Calu3 (cell line): ENCODE measurements around the gene CAMSAP1. TPM values are rescaled to one million over a fixed set of nuclear protein-coding genes. Genes with fewer than 3 reads are reported as not detected.

ENCODE experiments used
- BruUV-seq: library from RNA; stranded (reverse); fragments of 400-500 nt; replicated peaks from 2 replicates; lab custom pipeline; 2021; lab: Mats Ljungman, UMichigan
- CTCF ChIA-PET: fragments of 300-600 bp; sonication (Branson Sonifier 250); formaldehyde crosslinking; loops from one replicate; lab custom pipeline; 2022; ENCODE audit warnings: antibody characterized with exemption; lab: Charles Lee
- DNase-seq: peaks from one replicate; pipeline ENCODE4 v3.0.0; 2022
- H3K27ac Mint-ChIP-seq: one replicate; pipeline ENCODE4 v1.8.0; 2022; ENCODE audit warnings: mixed read lengths; ENCODE audit not compliant: unreplicated experiment
- H3K27me3 Mint-ChIP-seq: one replicate; pipeline ENCODE4 v1.8.0; 2022; ENCODE audit warnings: mixed read lengths; ENCODE audit not compliant: unreplicated experiment
- H3K36me3 Mint-ChIP-seq: one replicate; pipeline ENCODE4 v1.8.0; 2022; ENCODE audit warnings: mild to moderate bottlenecking, moderate library complexity, mixed read lengths; ENCODE audit not compliant: insufficient read depth, unreplicated experiment
- H3K4me1 Mint-ChIP-seq: one replicate; pipeline ENCODE4 v1.8.0; 2022; ENCODE audit warnings: mild to moderate bottlenecking, low read depth, mixed read lengths; ENCODE audit not compliant: unreplicated experiment
- H3K4me3 Mint-ChIP-seq: one replicate; pipeline ENCODE4 v1.8.0; 2022; ENCODE audit warnings: mild to moderate bottlenecking, low read depth, moderate library complexity, mixed read lengths; ENCODE audit not compliant: unreplicated experiment
- H3K9me3 Mint-ChIP-seq: one replicate; pipeline ENCODE4 v1.8.0; 2022; ENCODE audit warnings: low read depth, mixed read lengths; ENCODE audit not compliant: unreplicated experiment
- intact Hi-C: fragments of 100-400 bp; cut with micrococcal nuclease; formaldehyde crosslinking; loops from one replicate; pipeline ENCODE4 v1.10.0; 2022; ENCODE audit not compliant: unreplicated experiment
- total RNA-seq: library from RNA; stranded (reverse); gene quantifications from 2 replicates; pipeline ENCODE4 v1.2.3, GENCODE V29; 2022
- TF ChIP-seq, protein P1 (sequence below): fragments of 200-600 bp; IDR thresholded peaks from one replicate; pipeline ENCODE4 v1.8.0; 2022; ENCODE audit warnings: antibody characterized with exemption; ENCODE audit not compliant: unreplicated experiment

Gene CAMSAP1
- total RNA-seq, 1 experiment from 2014 or later = 28.1 TPM

DNA sequence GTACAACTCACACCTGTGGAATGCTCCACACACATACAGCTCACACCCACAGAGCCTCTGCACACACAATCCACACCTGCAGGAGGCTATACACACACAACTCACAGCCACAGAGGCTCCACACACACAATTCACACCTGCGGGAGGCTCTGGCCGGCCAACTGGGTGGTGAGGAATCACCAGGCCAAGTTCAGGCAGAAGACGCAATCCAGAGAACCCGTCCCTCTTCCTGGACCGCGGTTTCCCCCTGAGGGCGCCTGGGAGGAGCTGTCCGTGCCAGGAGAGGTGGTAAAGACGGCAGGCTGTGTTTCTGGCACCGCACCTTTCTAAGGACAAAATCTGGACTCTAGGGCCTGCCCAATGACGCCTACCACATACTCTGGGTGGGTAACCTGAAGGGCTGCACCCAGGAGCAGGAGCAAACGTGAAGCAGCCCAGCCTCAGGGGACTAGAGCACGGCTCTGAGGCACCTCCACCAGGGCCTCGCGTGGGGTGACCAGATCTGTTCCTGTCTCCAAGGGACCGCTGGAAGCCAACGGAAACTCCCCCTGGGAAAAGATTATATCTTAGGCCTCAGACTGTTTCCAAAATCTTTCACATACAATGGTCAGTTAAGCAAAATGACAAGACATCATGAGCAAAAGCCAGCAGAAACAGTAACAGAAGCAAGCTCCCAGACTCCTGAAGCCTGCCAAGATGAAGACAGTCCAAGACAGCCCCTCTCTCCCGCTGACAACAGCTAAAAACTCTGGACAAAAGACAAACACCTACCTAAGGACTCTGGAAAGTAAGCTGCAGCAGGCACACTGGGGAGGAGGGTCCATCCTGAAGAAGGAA lies 16.9 kb downstream of the CAMSAP1 start:
- TF ChIP-seq, protein P1, sequence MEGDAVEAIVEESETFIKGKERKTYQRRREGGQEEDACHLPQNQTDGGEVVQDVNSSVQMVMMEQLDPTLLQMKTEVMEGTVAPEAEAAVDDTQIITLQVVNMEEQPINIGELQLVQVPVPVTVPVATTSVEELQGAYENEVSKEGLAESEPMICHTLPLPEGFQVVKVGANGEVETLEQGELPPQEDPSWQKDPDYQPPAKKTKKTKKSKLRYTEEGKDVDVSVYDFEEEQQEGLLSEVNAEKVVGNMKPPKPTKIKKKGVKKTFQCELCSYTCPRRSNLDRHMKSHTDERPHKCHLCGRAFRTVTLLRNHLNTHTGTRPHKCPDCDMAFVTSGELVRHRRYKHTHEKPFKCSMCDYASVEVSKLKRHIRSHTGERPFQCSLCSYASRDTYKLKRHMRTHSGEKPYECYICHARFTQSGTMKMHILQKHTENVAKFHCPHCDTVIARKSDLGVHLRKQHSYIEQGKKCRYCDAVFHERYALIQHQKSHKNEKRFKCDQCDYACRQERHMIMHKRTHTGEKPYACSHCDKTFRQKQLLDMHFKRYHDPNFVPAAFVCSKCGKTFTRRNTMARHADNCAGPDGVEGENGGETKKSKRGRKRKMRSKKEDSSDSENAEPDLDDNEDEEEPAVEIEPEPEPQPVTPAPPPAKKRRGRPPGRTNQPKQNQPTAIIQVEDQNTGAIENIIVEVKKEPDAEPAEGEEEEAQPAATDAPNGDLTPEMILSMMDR = no peak
- CTCF ChIA-PET = interaction anchor here (1.6 to 1.7 kb wide), 2 partner anchors 17 to 26 kb away, joined by 4 to 5 read pairs; partner anchors contain the start of gene CAMSAP1
- Mint-ChIP-seq H3K27ac (no peak overlapping the region), H3K4me1 (peaks cover 43% of the 10 kb centered on the region), H3K36me3 (peaks cover 3% of the 10 kb centered on the region), H3K9me3 (peaks cover 4% of the 10 kb centered on the region), H3K27me3 (no peaks in the 10 kb centered on the region), H3K4me3 (no peak overlapping the region)
- peak; percentile 14 for DNase-seq
- no TSS peak for BruUV-seq
- intact Hi-C loops = no loop called here

DNA sequence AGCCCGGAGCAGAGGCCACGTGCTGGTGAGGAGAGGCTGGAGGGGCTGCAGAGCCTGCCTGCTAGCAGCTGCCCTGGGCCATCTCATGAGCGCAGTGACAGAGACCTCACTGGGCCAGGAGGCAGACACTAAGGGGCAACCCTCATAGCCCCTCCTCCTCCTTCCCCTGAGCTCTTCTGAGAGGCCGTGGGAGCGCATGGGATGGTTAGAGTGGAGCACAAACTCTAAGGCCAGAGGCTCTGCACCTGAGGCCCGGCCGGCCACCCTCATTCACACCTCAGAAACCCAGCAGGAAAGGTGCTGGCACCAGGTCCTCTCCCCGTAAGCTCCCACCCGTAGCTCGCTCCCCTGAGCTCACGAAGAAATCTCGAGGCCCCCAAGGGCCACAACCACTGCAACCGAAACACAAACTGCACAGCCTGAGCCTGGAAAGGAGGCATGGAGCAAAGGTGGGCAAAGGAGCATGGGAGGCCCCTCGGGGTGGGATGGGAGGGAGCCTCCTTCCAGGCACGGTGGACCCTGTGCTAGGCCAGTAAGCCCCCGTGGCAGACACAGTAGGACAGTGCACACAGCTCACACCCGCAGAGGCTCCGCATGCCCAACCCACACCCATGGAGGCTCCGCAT lies 17.7 kb downstream of the CAMSAP1 start:
- TF ChIP-seq, protein P1 = no peak
- H3K9me3 Mint-ChIP-seq = no peaks in the 10 kb centered on the region
- no peak overlapping the region for H3K4me3 Mint-ChIP-seq
- intact Hi-C loops = no loop called here
- no peaks in the 10 kb centered on the region for H3K27me3 Mint-ChIP-seq
- H3K27ac Mint-ChIP-seq = no peak overlapping the region
- BruUV-seq = no TSS peak
- DNase-seq = no peak
- peaks cover 49% of the 10 kb centered on the region for H3K4me1 Mint-ChIP-seq
- peaks cover 3% of the 10 kb centered on the region for H3K36me3 Mint-ChIP-seq
- CTCF ChIA-PET = interaction anchor here (0.7 to 1.7 kb wide), 4 partner anchors 18 to 750 kb away, joined by 3 to 5 read pairs (median 4); partner anchors contain the start of gene CAMSAP1

DNA sequence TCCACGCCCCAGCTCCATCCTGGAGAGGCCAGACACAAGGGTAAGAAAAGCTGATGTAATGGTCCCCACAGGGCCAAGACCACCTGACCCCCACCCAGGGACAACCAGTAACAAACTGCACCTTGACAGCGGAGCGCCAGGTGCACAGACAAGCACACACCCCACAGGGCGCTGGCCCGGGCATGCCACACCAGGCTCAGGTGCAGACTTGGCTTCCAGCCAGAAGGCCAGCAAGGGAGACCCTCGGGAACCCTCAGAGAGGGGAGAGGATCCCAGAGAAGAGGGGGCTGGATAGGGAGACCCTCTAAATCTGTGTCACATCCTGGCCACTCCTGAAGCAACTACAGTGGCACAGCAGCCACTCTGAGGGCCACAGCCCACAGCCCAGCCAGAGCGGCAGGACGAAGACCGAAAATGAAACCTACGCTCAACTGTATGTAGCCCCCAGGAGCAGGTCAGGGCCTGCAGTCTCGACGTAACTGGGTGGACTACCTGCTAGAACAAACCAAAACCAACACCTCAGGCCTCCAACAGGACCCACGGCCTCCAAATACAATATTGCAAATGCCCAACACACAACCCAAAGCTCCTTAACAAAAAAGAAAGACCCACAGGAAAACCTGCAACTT lies 18.5 kb downstream of the CAMSAP1 start:
- CTCF ChIA-PET = no interaction called here
- TF ChIP-seq, protein P1 = no peak
- DNase-seq = no peak
- BruUV-seq = no TSS peak
- no peaks in the 10 kb centered on the region for H3K27me3 Mint-ChIP-seq
- peaks cover 57% of the 10 kb centered on the region for H3K4me1 Mint-ChIP-seq
- peaks cover 3% of the 10 kb centered on the region for H3K36me3 Mint-ChIP-seq
- H3K4me3 Mint-ChIP-seq = no peak overlapping the region
- intact Hi-C loops = no loop called here
- H3K9me3 Mint-ChIP-seq = no peaks in the 10 kb centered on the region
- H3K27ac Mint-ChIP-seq = no peak overlapping the region

DNA sequence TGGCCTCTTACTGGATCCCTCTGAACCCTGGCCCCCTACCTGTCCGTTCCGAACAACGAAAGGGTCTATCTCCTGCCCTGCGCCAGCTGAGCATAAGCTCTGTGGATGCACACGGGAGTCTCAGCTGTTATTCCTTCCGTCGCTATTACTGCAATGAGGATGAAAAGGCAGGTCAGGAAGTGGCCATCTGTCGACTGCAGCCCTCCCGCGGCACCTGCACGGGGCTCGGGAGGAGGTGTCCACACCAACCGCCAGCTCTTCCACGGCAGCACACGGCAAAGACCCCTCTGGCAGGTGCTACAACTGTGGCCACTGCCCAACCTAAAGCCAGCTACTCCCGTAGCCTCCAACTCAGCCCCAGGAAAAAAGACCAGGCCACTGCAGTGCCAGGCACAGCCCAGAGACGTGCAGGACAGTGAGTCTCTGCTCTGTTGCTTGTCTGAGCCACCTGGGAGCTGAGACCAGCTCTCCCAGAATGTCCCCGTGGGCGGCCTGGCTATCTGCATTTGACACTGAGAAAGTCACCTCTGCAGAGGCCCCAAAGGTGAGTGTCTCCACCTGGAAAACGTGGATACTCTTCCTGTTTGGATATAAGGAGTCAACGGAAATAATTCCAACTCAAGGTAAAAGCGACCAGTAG lies 19.1 kb downstream of the CAMSAP1 start:
- H3K4me3 Mint-ChIP-seq = no peak overlapping the region
- H3K27ac Mint-ChIP-seq = no peak overlapping the region
- intact Hi-C loops = no loop called here
- no peaks in the 10 kb centered on the region for H3K27me3 Mint-ChIP-seq
- H3K9me3 Mint-ChIP-seq = no peaks in the 10 kb centered on the region
- H3K4me1 Mint-ChIP-seq = peaks cover 63% of the 10 kb centered on the region
- no TSS peak for BruUV-seq
- TF ChIP-seq, protein P1 = no peak
- CTCF ChIA-PET = no interaction called here
- DNase-seq = no peak
- peaks cover 3% of the 10 kb centered on the region for H3K36me3 Mint-ChIP-seq
